ENCODE data around the gene EXOC6.
A peak's percentile ranks its signal among the peaks of the same experiment; 100 is the strongest.

Gene EXOC6

GRCh38 chr10:92848441-92849233 is at the start of gene EXOC6:
Gene EXOC6, plus strand, starts transcription at chr10:92848520. Its CDS starts 14 bp downstream, at chr10:92848534.
- Mint-ChIP-seq H3K27me3 (ENCODE audit: low read depth) (no peaks in the 10 kb centered on the region), H3K4me1 (ENCODE audit: low read depth) (peaks cover 28% of the 10 kb centered on the region), H3K9me3 (peaks cover 7% of the 10 kb centered on the region), H3K36me3 (ENCODE audit: low read depth) (peaks cover 4% of the 10 kb centered on the region), H3K4me3 (peak within 1 kb of the TSS; percentile 92), H3K27ac (peak within 1 kb of the TSS; percentile 89)
- peak; percentile 72 for DNase-seq (ENCODE audit: low spot score)

- Mint-ChIP-seq H3K36me3 (ENCODE audit: low read depth) (no peaks in the 10 kb centered on the region), H3K27ac (no peak overlapping the region), H3K9me3 (no peaks in the 10 kb centered on the region), H3K27me3 (ENCODE audit: low read depth) (peaks cover 26% of the 10 kb centered on the region), H3K4me3 (no peak overlapping the region), H3K4me1 (ENCODE audit: low read depth) (no peaks in the 10 kb centered on the region)
- DNase-seq (ENCODE audit: low spot score) = no peak
Measured at GRCh38 chr10:92799568-92799967, 48.8 kb upstream of the EXOC6 start.

- H3K9me3 Mint-ChIP-seq = no peaks in the 10 kb centered on the region
- no peak overlapping the region for H3K27ac Mint-ChIP-seq
- no peaks in the 10 kb centered on the region for H3K36me3 Mint-ChIP-seq (ENCODE audit: low read depth)
- H3K4me3 Mint-ChIP-seq = no peak overlapping the region
- H3K4me1 Mint-ChIP-seq (ENCODE audit: low read depth) = no peaks in the 10 kb centered on the region
- DNase-seq (ENCODE audit: low spot score) = no peak
- peaks cover 21% of the 10 kb centered on the region for H3K27me3 Mint-ChIP-seq (ENCODE audit: low read depth)
Measured at GRCh38 chr10:92800134-92800733, 48.1 kb upstream of the EXOC6 start.

- no peak for DNase-seq (ENCODE audit: low spot score)
- Mint-ChIP-seq H3K4me1 (ENCODE audit: low read depth) (no peaks in the 10 kb centered on the region), H3K4me3 (no peak overlapping the region), H3K27me3 (ENCODE audit: low read depth) (peaks cover 13% of the 10 kb centered on the region), H3K9me3 (no peaks in the 10 kb centered on the region), H3K27ac (no peak overlapping the region), H3K36me3 (ENCODE audit: low read depth) (no peaks in the 10 kb centered on the region)
Measured at GRCh38 chr10:92801978-92802872, 46.1 kb upstream of the EXOC6 start.

- DNase-seq (ENCODE audit: low spot score) = no peak
- no peak overlapping the region for H3K4me3 Mint-ChIP-seq
- H3K36me3 Mint-ChIP-seq (ENCODE audit: low read depth) = no peaks in the 10 kb centered on the region
- no peaks in the 10 kb centered on the region for H3K4me1 Mint-ChIP-seq (ENCODE audit: low read depth)
- H3K9me3 Mint-ChIP-seq = no peaks in the 10 kb centered on the region
- H3K27ac Mint-ChIP-seq = no peak overlapping the region
- H3K27me3 Mint-ChIP-seq (ENCODE audit: low read depth) = peaks cover 16% of the 10 kb centered on the region
Measured at GRCh38 chr10:92809840-92810239, 38.5 kb upstream of the EXOC6 start.

GRCh38 chr10:92810934-92811532 is 37.3 kb upstream of the EXOC6 start:
- no peak overlapping the region for H3K27ac Mint-ChIP-seq
- H3K36me3 Mint-ChIP-seq (ENCODE audit: low read depth) = no peaks in the 10 kb centered on the region
- no peaks in the 10 kb centered on the region for H3K9me3 Mint-ChIP-seq
- H3K4me3 Mint-ChIP-seq = no peak overlapping the region
- H3K27me3 Mint-ChIP-seq (ENCODE audit: low read depth) = peaks cover 18% of the 10 kb centered on the region
- no peaks in the 10 kb centered on the region for H3K4me1 Mint-ChIP-seq (ENCODE audit: low read depth)
- no peak for DNase-seq (ENCODE audit: low spot score)

- no peak for DNase-seq (ENCODE audit: low spot score)
- H3K27ac Mint-ChIP-seq = no peak overlapping the region
- H3K36me3 Mint-ChIP-seq (ENCODE audit: low read depth) = no peaks in the 10 kb centered on the region
- no peak overlapping the region for H3K4me3 Mint-ChIP-seq
- H3K27me3 Mint-ChIP-seq (ENCODE audit: low read depth) = peaks cover 19% of the 10 kb centered on the region
- no peaks in the 10 kb centered on the region for H3K9me3 Mint-ChIP-seq
- no peaks in the 10 kb centered on the region for H3K4me1 Mint-ChIP-seq (ENCODE audit: low read depth)
Measured at GRCh38 chr10:92811986-92812385, 36.3 kb upstream of the EXOC6 start.

GRCh38 chr10:92813979-92814378 is 34.3 kb upstream of the EXOC6 start:
- DNase-seq (ENCODE audit: low spot score) = no peak
- Mint-ChIP-seq H3K27me3 (ENCODE audit: low read depth) (peaks cover 19% of the 10 kb centered on the region), H3K27ac (no peak overlapping the region), H3K9me3 (no peaks in the 10 kb centered on the region), H3K4me1 (ENCODE audit: low read depth) (no peaks in the 10 kb centered on the region), H3K4me3 (no peak overlapping the region), H3K36me3 (ENCODE audit: low read depth) (no peaks in the 10 kb centered on the region)

GRCh38 chr10:92814790-92815189 is 33.5 kb upstream of the EXOC6 start:
- Mint-ChIP-seq H3K36me3 (ENCODE audit: low read depth) (no peaks in the 10 kb centered on the region), H3K27me3 (ENCODE audit: low read depth) (peaks cover 17% of the 10 kb centered on the region), H3K9me3 (no peaks in the 10 kb centered on the region), H3K27ac (no peak overlapping the region), H3K4me1 (ENCODE audit: low read depth) (no peaks in the 10 kb centered on the region), H3K4me3 (no peak overlapping the region)
- no peak for DNase-seq (ENCODE audit: low spot score)

- peaks cover 9% of the 10 kb centered on the region for H3K27me3 Mint-ChIP-seq (ENCODE audit: low read depth)
- no peak overlapping the region for H3K27ac Mint-ChIP-seq
- no peak for DNase-seq (ENCODE audit: low spot score)
Measured at GRCh38 chr10:92816091-92816531, 32.2 kb upstream of the EXOC6 start.

GRCh38 chr10:92822060-92822634 is 26.2 kb upstream of the EXOC6 start:
- no peak overlapping the region for H3K27ac Mint-ChIP-seq
- H3K36me3 Mint-ChIP-seq (ENCODE audit: low read depth) = no peaks in the 10 kb centered on the region
- no peak overlapping the region for H3K4me3 Mint-ChIP-seq

More at GRCh38 chr10:92816091-92816531, 32.2 kb upstream of the EXOC6 start:
- H3K4me3 Mint-ChIP-seq = no peak overlapping the region
- no peaks in the 10 kb centered on the region for H3K36me3 Mint-ChIP-seq (ENCODE audit: low read depth)
- no peaks in the 10 kb centered on the region for H3K4me1 Mint-ChIP-seq (ENCODE audit: low read depth)
- no peaks in the 10 kb centered on the region for H3K9me3 Mint-ChIP-seq

GRCh38 chr10:92822964-92823363 is 25.4 kb upstream of the EXOC6 start:
- H3K4me1 Mint-ChIP-seq (ENCODE audit: low read depth) = peaks cover 16% of the 10 kb centered on the region
- H3K36me3 Mint-ChIP-seq (ENCODE audit: low read depth) = no peaks in the 10 kb centered on the region
- H3K9me3 Mint-ChIP-seq = no peaks in the 10 kb centered on the region
- H3K27ac Mint-ChIP-seq = no peak overlapping the region
- no peak overlapping the region for H3K4me3 Mint-ChIP-seq
- DNase-seq (ENCODE audit: low spot score) = no peak
- H3K27me3 Mint-ChIP-seq (ENCODE audit: low read depth) = peaks cover 8% of the 10 kb centered on the region

More at GRCh38 chr10:92822060-92822634, 26.2 kb upstream of the EXOC6 start:
- Mint-ChIP-seq H3K27me3 (ENCODE audit: low read depth) (peaks cover 8% of the 10 kb centered on the region), H3K4me1 (ENCODE audit: low read depth) (peaks cover 16% of the 10 kb centered on the region), H3K9me3 (no peaks in the 10 kb centered on the region)
- no peak for DNase-seq (ENCODE audit: low spot score)

- H3K9me3 Mint-ChIP-seq = peaks cover 7% of the 10 kb centered on the region
- peaks cover 22% of the 10 kb centered on the region for H3K4me1 Mint-ChIP-seq (ENCODE audit: low read depth)
- H3K27me3 Mint-ChIP-seq (ENCODE audit: low read depth) = peaks cover 8% of the 10 kb centered on the region
- H3K4me3 Mint-ChIP-seq = no peak overlapping the region
- H3K27ac Mint-ChIP-seq = no peak overlapping the region
- H3K36me3 Mint-ChIP-seq (ENCODE audit: low read depth) = no peaks in the 10 kb centered on the region
- no peak for DNase-seq (ENCODE audit: low spot score)
Measured at GRCh38 chr10:92826061-92826460, 22.3 kb upstream of the EXOC6 start.

All from T-helper 2 cell treated with Interferon-gamma antibody and Interleukin-4, amounts not matched to agents 5 μg/mL and 100 μg/mL, for 36 hours (primary cell).